Measurements from ENCODE around the gene SNAPC4. TPM values are rescaled to one million over a fixed set of nuclear protein-coding genes. Genes with fewer than 3 reads are reported as not detected.

The SNAPC4 gene
- total and polyA plus RNA-seq, 9 of the 15 experiments (the other 6 are each of a cell fraction or from before 2014, with no cell fraction given), result 0.21 to 21.8 (median 8.8) TPM

DNA sequence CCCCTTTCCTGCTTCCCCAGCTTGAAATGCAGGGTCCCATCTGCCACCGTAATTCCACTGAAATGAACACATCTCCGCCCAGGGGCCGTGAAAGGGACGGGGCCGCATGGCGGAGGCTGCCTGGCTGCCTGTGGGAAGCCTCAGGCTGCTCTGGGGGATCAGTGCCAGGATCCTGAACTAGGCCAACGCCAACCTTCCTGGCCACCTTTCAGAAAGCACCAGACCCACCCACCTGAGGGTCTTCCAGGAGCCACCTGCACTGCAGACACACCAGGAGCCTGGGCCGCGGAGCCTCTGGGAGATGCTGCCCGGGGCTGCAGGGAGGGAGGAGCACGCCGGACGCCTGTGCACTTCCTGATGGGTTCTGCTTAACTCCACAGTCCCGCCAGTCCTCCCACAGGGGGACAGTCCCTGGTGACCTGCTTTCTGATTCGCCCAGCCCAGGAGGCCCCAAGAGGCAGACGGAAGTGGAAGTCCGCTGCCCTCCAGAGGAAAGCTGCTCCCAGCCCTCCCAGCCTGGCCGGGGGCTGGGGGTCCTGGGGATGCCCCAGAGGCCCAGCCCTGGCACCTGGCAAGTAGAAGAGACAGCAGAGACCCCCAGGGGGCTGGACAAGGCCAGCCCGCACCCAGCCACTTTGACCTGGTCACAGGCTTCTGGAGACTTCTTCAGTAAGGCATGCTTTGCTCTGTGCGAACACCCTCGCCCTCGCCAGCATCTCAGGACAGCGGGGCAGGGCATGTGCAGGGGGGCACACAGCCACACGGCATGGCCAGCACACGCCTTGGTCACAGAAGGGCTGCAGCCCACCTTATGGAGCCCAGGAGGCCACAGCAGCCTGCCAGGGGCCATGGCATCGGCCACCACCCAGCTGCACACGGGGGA, 26.4 kb downstream of the SNAPC4 start, which contains the start of gene CARD9 (continued):
- TF ChIP-seq FOXA1 (IDR thresholded peaks at IDR 0.05; ENCODE audit: borderline replicate concordance) (no peak), TCF7L2 (IDR thresholded peaks at IDR 0.05; ENCODE audit: low read depth, low read length) (no peak), THRA (IDR thresholded peaks at IDR 0.05) (no peak), ZNF764 (CRISPR knock-in tag; IDR thresholded peaks at IDR 0.05; ENCODE audit: low read depth) (no peak), ZNF347 (CRISPR knock-in tag; IDR thresholded peaks at IDR 0.05; ENCODE audit: low read depth) (no peak), ZBTB1 (CRISPR knock-in tag; IDR thresholded peaks at IDR 0.05; ENCODE audit: borderline replicate concordance, low read depth) (no peak), ZNF280B (CRISPR knock-in tag; IDR thresholded peaks at IDR 0.05) (no peak), NCOA2 (IDR thresholded peaks at IDR 0.05; ENCODE audit: partially characterized antibody in 2 of 2) (no peak), CREB3L1 (IDR thresholded peaks at IDR 0.05; ENCODE audit: borderline replicate concordance, low read depth) (no peak), CBFA2T3 (IDR thresholded peaks at IDR 0.05) (no peak), ETV6 (IDR thresholded peaks at IDR 0.05; ENCODE audit: borderline replicate concordance in 1 of 2, low read depth in 2 of 2, low read length in 1 of 2) (no peak), ETV6 (CRISPR knock-in tag; IDR thresholded peaks at IDR 0.05; ENCODE audit: borderline replicate concordance) (no peak), CBX2 (IDR thresholded peaks at IDR 0.05; ENCODE audit: insufficient read depth, low read length, poor library complexity, severe bottlenecking) (no peak), PHTF2 (CRISPR knock-in tag; IDR thresholded peaks at IDR 0.05) (no peak), ZSCAN32 (CRISPR knock-in tag; IDR thresholded peaks at IDR 0.05) (no peak), ZKSCAN1 (IDR thresholded peaks at IDR 0.05; ENCODE audit: low read depth, low read length) (no peak), TAF7 (tag; IDR thresholded peaks at IDR 0.05) (no peak), BRF2 (IDR thresholded peaks at IDR 0.05; ENCODE audit: borderline replicate concordance, insufficient read depth, insufficient read length) (no peak)
- TF ChIP-seq, protein P1, sequence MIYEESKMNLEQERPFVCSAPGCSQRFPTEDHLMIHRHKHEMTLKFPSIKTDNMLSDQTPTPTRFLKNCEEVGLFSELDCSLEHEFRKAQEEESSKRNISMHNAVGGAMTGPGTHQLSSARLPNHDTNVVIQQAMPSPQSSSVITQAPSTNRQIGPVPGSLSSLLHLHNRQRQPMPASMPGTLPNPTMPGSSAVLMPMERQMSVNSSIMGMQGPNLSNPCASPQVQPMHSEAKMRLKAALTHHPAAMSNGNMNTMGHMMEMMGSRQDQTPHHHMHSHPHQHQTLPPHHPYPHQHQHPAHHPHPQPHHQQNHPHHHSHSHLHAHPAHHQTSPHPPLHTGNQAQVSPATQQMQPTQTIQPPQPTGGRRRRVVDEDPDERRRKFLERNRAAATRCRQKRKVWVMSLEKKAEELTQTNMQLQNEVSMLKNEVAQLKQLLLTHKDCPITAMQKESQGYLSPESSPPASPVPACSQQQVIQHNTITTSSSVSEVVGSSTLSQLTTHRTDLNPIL (CRISPR knock-in tag; IDR thresholded peaks at IDR 0.05), result no peak
